RPMI8226 (cell line): ENCODE measurements around the gene KCNQ2.

Experiments used
- DNase-seq: peaks from one replicate; pipeline ENCODE4 v3.0.0-alpha.2; 2015

KCNQ2 gene

DNA sequence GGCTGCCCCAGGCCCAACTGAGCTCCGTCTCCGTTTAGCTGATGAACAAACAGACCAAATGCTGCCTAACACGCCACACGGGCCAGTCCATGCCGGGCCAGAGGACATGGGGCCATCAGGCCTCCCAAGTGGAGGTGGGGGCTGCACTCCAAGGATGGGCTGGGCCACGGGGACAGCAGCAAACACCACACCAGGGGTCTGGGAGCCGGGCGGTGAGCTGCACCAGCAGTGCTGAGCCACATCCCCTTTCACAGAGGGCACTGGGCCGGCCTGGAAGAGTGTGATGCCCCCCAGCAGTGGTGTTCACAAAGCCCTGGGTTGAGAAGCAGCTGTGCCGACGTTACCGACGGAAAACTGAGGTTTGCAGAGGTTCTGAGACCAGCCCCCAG is 2.7 kb downstream of the KCNQ2 start:
- no peak for DNase-seq

DNA sequence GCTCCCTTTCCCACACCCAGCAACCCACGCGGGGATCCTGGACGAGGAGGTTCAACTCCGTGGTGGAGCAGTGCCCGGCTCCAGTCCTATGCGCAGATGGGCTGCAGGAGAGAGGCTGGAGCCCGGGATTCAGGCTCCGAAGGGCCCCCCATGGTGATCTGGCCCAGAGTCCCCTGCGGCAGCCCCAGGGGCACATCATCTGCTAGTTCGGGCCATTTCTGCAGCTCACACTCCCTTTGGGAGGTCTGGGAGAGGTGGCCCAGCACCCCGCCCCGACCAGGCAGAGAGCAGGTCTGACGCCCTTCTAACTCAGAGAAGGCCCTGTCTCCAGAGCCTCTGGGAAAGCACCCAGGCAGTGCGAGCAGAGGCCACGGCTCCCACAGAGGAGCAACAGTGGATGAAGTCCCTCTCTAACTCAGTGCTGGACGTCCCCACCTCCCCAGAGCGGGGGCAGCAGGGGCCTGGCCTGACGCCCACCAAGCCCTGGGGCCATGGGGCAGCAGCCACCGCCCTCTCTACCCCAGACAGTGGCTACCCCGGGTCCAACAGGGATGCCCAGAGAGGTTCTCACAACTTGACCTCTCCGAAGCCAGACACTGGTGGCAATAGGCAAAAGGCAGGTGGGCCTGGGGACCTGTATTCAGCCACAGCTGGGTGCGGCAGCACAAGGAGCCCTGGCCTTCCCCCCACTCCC is 3.3 kb downstream of the KCNQ2 start:
- DNase-seq: no peak

DNA sequence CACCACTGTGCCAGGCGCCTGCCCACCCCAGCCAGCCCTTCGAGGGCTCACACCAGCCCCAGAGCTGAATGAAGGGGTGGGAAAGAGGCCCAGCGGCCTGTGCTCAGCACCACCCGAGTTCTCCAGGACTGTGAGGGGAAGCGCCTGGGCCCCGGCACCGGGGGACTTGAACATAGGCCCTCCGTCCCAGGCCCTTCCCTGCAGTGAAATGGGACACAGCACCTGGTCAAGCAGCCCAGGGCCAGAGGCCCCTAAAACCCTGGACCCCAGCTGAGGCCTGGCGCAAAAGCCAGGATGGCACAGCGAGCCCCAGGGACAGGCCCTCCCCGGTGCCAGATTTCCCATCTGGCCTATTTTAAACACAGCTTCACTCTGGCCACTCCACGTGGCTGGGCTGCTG is 4.0 kb downstream of the KCNQ2 start:
- DNase-seq: no peak

DNA sequence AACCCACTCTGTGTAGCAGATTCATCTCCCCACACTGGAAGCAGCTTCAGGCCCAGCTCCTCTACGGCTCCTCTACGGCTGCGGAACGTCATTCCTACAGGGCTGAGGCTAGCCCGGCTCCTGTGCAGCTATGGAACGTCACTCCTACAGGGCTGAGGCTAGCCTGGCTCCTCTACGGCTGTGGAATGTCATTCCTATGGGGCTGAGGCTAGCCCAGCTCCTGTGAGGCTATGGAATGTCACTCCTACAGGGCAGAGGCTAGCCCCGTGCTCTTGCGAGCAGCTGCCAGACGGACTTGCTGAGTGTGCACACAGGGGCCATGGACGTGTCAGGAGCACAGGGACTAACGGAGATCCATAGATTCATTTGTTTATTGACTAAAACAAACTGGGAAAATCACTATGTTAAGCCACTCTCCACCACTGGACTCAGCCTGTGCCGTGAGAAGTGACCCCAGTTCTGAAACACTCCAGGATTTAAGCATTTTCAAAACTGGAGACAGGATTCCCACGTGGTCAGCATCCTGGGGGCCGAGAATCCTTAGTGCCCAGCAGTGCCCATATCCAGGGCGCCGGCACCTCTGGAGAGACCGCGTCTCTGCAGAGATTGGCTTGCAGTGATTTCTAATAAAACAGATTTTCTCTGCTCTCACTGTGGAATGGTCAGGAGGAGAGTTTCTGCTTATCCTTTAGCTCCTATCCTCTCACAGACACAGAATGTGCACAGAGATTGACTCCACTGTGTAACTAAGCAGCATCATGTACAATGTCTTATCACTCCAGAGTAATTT is 5.0 kb downstream of the KCNQ2 start:
- DNase-seq: no peak

DNA sequence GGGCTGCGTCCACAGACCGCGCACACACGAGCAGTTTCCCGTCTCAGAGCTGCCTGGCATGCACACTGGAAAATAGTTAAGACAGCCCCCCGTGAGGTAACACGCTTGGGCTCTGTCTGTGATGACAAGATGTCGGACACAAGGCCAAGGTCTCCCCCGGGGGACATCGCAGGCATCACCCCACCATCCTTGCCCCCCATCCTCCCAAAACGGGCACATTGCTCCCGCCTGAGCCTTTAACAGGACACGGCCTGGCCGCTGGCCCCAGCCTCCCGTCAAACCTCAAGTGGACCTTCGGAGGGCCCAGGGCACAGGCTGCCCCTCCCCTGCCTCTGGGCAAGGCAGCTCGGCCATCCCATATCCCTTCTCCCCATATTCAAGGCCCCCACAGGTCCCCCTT is 5.6 kb downstream of the KCNQ2 start:
- no peak for DNase-seq

DNA sequence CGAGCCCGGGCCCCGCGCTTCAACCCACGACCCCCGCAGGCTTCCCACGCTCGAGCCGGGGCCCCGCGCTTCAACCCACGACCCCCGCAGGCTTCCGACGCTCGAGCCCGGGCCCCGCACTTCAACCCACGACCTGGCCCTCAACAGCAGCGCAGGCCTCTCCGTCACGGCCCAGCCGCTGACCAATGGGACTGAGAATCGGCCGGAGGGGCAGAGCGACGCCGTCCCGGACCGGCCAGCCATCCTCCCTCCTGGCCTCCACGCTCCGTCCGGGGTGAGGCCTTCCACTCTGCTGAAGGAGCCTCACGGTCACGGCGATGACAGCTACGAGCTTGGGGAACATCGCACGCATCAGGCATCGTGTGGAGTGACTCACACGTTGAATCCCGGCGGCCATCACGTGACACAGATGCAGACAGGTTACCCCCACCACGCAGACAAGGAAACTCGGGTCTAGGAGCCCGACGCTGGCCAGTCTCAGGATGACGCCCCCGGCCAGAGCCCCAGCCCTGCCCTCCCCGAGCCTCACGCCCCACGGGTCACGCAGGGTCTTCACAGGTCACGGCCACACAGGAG is 6.1 kb downstream of the KCNQ2 start:
- DNase-seq: no peak

DNA sequence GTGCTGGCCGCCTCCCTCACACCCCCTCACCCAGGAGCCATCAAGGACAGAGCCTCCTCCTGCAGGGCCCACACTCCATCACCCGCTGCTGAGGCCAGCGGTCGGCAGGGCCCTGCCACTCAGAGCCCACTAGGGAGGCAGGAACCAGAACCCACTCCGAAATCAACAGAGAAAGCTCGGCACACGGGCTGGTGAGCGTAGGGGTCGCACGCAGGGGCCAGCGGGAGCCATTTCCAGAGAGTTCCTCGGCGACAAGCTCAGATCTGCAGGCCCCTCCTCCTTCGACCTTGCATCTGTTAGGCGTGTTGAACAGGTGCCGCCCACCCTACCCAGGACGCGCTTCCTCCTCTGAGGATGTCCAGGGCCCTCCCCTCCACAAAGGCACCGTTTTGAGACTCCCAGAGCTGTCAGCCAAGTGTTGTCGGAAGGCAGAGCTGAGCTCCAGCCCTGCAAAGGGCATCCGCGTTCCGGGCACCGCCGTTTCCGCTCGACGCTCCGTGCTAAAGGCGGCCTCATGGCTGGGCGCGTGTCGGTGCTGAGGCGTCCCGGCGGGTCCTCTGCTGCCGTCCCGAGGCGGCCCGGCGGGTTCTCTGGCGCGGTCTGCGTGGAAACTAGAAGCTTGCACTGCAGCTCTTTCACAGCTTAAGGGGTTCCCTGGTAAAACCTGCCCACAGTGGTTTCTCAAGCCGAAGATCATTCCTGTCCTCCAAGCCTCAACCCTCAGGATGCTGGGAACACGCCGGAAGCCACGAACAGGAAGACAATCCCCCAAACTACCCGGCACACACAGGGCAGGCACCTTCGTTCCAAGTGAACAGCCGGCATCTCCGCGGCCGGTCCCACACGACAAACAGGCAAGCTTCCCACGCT is 6.8 kb downstream of the KCNQ2 start:
- DNase-seq: peak; percentile 56

DNA sequence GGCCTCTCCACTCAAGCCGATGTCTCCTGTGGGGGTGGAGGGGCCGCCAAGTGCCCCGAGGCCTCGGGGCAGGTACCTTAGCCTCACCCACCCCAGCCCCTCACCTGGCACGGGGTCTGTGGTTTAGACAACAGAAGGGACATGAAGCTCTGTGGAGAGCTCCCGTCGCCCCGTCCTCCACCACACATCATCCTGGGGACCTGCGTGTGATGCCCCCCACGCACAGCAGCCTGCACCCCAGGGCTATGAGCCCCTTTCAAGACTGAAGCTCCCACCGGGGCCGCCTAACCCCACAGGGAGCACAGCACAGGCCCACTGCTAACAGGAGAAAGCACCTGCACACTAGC is 8.2 kb downstream of the KCNQ2 start:
- DNase-seq: no peak

DNA sequence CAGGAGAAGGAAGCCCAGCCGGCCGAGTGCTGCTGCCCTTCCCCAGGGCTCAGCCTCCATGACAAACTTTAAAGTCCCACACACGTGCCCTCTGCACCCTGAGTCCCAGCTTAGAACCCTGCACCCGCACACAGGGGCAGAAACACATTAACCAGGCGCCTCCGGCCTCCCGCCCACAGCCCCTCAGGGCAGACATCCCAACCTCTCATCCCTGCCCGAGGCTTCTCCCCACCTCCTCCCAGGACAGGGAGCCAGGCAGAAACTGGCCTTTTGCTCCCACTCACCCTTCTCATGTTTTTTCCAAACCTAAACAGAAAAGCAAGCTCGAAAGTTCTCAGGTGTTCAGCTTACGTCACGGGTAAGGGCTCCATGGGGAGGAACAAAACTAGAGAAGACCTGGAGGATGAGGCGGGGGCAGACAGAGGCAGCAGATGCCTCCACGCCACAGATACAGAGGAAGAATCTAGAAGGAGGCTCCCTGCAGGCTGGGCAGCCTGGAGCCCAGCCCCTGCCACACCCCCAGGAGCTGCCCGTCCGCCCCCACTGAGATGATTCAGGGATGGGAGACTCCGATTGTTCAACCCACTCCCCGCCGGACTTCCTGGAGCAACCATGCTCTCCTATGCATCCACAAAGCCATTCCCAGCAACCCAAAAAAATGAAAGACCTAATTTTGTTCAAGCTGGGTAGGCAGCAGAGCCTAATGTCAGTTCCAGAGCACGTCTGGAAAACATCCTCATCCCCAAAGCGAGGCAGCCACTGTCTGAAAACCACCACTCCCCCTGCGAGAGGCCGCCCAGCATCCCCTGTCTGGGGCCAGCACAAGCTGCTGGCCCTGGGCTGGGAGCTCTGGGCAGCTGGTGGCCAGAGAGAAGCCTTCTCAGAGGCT is 8.8 kb downstream of the KCNQ2 start:
- DNase-seq: no peak

DNA sequence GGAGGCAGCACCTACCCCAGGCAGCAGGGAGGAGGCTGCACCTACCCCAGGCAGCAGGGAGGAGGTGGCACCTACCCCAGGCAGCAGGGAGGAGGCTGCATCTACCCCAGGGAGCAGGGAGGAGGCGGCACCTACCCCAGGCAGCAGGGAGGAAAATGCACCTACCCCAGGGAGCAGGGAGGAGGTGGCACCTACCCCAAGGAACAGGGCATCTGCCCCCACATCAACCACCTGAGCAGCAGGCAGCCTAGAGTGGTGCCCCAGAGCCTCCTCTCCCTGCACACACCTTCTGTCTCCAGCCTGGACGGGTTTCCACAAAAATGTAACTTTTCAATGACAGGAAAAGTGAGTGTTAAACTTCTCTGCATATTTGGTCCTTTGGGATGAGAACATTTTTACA is 10.2 kb downstream of the KCNQ2 start:
- DNase-seq: no peak

DNA sequence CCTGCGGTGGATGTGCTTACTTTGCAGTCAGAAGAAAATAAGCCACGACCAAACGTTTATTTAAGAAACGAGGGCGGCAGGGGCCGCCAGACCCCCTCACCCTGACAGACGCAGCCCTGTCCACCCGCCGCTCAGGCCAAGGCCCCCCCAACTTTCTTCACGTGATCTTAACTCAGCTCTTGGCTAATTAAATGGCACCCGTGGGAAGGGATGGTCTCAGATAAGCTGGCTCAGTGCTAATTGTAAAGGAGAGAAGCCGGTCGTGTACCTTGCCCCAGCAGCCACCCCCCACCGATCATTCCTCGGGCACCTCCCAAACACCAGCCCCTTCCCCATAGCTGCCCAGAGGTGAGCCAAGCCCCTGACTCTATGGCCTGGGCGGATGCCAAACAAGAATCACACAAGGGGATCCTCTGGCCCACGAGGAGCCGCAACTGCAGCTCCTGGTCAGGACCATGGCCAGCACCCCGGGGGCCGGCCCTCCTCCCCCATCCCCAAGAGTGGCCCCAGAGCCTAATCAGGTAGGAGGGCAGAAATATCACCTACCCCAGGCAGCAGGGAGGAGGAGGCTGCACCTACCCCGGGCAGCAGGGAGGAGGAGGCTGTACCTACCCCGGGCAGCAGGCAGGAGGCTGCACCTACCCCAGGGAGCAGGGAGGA is 11.2 kb downstream of the KCNQ2 start:
- peak; percentile 57 for DNase-seq

DNA sequence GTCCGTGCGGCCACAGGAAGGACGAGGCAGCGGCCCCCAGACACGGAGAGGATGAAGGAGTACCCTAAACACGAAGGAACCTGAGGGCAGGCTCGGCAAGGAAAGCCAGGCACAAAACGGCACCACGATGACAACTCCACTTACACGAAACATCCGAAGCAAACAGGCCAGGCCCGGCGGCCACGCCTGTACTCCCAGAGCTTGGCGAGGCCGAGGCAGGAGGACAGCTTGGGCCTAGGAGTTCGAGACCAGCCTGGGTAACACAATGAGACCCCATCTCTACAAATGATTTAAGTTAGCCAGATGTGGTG is 13.4 kb downstream of the KCNQ2 start:
- DNase-seq: no peak

DNA sequence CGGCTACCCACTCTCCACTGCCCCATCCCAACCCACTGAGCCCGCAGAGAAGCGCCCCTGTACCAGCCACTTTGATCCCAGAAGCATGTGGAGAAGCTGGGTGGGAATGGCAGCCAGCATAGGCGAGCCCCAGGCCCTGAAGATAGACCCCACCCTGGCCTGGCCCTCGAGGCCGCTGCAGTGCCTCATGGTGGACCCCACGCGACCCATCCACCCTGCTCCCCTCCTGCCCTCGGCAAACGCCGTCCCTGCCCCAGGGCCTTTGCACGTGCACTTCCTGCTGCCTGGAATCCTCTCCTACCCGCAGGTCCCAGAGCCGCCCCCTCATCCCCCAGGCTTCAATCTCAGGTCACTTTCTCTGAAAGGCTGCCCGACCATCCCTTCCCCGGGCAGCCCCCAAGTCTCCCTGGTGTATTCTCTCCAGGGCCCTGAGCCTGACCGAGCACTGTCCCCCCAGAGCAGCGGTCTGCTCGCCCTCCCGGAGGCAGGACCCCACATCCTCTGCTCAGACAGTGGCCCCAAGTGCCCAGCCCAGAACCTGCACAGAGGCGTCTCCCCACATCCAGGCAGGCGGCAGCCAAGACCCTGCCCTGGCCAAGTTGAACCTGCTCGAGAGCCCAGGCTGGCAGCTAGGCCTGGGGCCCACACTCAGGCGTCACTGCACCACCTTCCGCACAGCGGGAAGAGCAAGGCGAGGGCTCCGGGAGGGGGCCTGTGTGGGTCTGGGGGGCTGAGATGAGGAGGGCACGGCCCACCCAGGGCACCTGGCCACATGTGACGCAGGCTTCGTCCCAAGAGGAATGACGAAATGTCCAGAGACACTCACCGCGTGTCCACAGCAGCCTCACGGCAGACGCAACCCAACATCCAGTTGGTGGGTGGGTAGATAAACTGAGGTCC is 14.0 kb downstream of the KCNQ2 start:
- no peak for DNase-seq

DNA sequence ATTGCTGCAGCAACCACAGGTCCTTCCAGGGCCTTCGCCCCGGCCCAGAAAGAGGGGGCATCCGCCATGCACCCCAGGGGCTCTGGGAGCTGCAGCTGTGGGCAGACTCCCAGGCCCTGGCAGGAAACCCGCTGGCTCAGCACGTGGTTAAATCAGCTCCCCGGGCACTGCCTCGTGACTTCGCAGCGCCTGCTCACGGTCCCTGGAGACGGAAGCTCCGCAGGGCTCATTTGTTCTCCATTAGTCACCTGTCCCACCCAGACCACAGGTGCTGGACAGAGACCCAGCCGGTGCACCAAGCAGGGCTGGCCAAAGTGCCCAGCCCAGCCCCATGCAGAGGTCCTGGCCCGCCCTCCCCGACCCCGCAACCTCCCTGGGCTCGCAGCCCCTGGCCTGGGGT is 14.7 kb downstream of the KCNQ2 start:
- DNase-seq: peak; percentile 90

DNA sequence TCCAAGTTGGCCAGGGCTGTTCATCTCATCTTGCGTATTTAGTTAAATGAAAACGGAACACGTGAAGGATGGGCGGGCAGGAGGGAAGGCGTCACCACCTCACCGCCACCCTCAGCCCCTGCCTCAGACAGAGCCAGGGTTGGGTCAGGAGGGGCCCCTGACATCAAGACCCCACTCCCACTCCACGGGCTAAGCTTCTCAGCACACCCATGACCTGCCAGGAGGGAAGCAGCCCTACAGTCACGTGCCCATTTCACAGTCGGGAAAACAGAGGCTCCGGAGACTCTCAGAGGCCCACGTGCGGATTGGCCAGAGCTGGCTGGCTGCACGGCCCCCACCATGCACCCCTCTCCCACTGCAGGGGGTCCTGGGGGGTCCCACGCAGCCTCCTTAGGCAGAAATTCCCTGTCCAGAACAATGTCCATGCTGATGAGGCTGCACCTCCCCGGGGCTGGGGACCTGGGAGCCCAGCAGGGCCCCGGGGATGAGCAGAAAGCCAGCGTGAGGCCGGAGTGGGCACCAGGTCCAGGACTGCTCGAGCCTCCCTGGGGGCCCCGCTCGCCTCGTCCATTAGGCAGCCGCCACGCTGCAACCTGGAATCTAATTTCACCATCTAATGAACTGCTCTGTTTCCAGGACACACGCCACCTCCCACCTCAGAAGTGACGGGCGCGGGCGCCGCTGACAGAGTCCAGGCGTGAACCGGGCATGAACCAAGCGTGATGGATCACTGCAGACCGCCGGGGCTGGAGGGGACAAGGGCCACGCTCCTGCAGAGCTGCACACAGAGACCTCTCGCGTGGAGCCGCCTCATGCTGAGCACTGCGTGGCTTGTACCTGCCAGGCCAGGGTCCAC is 15.8 kb downstream of the KCNQ2 start:
- no peak for DNase-seq

DNA sequence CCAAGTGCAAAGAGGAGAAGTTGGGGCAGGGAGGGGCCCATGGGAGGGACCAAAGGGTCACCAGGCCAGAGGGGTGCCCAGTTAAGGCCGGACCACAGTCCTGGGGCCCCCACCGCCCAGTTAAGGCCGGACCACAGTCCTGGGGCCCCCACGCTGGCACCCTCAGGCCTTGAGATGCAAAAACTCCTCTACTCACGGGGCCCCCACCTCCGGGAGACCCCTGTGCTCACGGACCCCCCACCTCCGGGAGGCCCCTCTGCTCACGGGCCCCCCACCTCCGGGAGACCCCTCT is 16.9 kb downstream of the KCNQ2 start:
- DNase-seq: no peak

DNA sequence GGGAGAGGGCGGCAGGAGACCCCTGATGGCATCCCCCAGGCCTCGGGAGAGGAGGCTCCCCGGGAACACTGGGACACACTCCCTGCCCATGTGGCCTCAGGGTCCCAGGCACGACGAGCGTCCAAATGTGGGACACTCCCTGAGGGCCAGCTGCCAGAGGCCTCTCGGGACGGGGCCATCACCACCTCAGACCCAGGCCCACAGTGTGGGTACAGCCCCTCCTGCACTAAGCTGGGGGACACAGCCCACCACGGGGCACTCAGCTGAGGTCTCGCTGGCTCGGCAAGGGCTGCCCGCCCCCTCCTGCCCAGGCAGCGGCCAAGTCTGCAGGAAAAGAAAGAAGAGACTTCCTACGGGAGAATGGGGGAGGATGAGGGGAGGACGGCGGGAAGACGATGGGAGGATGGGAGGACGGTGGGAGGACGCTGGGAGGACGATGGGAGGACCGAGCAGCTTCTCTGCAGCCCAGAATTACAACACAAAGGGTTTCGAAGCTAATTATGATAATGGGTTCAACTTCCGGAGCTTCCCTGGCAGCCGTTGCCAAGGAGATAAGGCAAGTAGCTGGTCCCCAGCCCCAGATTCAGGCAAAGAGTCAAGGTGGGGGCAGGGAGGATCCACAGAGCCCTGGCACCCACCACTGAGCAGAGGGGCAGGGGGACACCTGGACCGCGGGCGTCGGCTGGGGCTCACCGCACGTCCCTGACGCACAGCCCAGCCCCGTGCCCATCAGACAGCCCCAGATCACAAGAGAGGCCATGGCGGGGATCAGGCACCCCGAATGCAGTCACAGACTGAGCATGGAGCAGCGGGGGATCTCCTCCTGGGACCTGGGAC is 17.5 kb downstream of the KCNQ2 start:
- DNase-seq: peak; percentile 28

DNA sequence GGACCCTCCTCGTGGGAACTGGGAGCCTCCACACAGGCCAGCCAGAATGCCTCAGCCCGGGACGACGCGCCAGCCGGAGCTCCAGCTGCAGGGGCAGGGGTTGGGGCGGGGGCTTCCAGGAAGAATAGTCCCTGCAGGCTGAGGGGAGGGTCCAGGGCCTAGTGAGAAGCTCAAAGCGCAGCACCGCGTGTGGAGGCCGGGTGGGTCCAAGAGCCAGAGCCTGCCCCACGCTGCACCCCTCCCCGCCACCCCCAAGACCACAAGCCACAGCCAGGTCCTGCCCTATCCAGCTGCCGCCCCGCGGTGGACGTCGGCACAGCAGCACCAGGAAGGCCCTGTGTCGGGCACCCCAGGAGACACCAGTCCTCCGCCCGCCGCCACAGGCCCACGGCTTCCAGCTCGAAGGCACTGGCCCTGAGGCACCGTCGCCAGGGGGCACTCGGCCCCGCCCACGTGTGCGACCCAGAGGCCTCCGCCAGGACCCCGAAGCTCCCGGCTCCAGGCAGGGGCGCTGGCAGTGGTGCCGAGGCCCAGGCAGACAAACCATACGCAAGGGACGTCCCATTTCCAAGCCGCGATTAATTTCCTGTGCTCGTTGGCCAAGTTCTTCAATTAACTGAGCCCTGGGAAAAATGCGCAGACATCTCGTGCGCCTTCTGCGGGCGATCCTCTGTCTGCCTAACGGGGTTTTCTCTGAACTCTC is 19.5 kb downstream of the KCNQ2 start:
- peak; percentile 75 for DNase-seq

DNA sequence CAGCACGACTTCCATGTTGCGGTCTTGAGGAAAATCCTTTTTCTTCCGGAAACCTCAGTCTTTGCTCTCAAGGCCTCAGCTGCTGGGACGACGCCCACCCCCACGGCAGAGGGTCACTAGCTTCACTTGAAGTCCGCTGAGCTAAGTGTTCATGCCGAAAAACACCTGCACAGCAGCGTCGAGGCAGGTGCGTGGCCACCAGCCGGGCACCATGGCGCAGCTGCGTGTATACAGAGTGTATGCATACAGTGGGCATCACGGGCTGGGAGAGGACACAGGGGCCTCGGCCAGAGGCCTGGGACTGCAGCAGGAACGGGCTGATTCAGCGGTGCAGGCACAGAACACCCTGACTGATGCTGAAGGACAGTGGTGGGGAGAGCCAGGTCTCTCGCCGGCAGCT is 20.1 kb downstream of the KCNQ2 start:
- no peak for DNase-seq
